GM21381 (cell line): ENCODE results near the gene NR1I3.
"Not testable (repeated sequence)": the region's sequence is repeated elsewhere in the genome, so short reads cannot be mapped to it uniquely, and the experiment has no call there.

ENCODE experiments used
- ATAC-seq: cut with Tn5 transposase; IDR thresholded peaks from one replicate; pipeline ENCODE4 v1.9.1; 2021; ENCODE audit warnings: mild to moderate bottlenecking, moderate library complexity; ENCODE audit not compliant: unreplicated experiment

Gene NR1I3, protein sequence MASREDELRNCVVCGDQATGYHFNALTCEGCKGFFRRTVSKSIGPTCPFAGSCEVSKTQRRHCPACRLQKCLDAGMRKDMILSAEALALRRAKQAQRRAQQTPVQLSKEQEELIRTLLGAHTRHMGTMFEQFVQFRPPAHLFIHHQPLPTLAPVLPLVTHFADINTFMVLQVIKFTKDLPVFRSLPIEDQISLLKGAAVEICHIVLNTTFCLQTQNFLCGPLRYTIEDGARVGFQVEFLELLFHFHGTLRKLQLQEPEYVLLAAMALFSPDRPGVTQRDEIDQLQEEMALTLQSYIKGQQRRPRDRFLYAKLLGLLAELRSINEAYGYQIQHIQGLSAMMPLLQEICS

DNA sequence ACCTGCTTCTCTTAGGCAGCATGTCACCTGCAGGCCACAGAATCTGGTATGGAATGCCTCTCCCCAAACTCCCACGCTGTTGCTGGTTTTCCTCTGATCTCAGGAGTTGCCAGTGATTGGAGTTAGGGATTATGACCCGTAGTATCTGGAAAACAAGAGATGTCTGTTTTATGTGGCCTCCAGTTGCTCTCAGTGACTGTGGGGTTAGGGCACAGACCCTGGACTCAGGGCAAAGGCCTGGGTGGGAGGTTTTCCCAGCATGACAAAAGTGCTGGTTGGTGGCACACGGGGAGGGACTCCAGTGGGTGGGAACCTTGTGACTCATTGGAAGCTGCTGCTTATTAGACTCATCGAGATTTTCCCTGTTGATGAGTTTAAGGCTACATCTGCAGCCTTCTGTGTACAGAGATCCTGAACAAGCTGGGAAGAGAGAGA is at the start of gene NR1I3:
NR1I3 (minus strand) TSS at position 165 of the 435 bp plus-strand sequence. CDS start 1,638 bp downstream, outside the sequence.
- ATAC-seq = no peak

DNA sequence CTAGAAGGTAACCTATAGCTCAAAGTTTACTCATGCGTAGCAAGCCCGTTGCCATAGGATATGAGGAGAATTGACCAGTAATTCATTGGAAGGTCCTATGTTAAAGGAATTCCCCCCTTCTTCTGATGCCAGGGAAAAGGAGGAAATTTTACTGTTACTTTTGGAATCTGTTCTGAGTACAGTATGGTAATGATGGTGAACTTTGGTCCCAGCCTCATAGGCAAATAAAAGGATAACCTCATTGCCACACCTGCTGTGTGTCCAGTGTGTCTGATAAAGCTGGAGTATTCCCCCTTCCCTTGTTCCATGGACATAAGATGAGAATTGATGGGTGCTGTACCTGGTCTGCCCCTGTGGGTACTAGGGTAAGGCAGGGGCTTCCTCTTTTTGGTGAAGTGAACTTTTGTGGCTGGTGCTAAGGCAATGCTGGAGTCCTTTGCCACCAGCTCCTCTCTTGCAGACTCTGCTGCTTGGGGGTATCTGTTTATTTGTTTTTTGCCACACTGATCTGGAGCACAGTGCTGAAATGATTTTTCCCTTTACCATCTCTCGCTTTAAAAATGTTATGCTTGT is 49.6 kb upstream of the NR1I3 start:
- no peak for ATAC-seq

DNA sequence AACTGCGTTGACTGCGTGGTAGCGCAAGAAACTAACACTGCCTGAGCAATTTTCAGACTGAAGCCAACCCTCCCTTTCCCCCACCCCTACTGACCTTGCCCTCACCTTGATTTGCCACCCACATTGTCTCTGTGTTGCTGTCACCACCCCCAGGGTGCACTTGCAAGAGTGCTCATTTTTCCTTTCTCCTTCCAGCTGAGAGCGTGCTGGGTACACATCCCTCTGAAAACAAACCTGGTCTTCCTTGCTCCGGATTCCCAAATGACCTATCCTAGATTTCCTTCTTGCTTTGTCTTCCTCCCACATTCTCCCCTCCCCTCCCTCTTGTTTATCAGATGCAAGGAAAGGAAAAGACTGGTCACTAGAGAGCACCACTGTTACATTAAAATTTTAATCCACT is 47.5 kb upstream of the NR1I3 start:
- ATAC-seq = no peak

DNA sequence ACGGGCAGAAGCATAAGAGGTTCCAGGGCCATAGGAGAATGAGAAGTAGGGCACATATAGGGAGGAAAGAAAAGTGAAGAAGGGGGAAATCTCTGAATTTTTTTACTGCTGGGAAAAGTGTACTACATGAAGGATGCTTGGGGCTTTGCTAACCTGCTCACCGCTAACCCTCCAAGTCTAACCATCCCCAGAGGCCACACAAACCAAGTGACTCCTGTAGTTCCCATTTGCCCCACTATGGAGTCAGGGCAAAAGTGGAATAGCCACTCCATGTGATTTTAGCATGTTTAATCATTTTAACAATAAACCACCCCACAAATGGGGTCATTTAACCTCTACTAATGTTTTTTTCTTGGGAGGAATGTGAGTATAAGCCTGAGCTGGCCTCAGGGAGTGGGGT is 47.1 kb upstream of the NR1I3 start:
- ATAC-seq = no peak

DNA sequence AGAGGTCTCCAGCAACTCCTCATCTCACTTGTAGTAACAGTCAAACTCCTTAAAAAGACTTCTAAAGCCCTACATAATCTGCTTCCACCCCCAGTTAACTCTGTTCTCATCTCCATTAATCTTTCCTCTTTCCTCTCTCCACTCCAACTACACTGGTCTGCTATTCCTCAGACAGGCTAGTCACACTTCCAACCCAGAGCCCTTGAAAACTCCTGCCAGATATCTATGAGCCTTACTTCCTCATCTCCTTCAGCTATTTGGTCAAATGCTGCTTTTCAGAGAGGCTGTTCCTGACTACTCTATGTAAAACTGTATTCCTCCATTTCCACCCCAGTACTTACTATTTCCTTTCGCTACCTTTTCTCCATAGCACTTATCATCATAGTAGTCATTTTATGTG is 45.0 kb upstream of the NR1I3 start:
- no peak for ATAC-seq

DNA sequence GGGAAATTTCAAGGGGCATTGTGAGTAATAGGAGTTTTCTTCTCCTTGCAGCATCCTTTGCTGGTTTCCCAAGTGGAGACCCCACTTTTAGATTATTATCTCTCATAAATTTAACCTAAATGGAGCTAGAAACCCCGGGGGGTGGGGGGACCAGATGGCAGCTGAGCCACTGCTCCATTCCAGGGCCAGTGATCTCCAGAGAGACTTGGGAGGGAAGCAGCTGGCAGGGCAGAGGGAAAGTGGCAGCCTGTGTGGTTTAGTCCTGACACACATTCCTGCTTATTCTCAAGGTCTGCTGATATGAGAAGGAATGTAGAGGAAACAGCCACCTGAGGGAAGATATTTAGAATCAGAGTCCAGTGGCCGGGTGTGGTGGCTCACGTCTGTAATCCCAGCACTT is 36.9 kb upstream of the NR1I3 start:
- ATAC-seq = no peak

DNA sequence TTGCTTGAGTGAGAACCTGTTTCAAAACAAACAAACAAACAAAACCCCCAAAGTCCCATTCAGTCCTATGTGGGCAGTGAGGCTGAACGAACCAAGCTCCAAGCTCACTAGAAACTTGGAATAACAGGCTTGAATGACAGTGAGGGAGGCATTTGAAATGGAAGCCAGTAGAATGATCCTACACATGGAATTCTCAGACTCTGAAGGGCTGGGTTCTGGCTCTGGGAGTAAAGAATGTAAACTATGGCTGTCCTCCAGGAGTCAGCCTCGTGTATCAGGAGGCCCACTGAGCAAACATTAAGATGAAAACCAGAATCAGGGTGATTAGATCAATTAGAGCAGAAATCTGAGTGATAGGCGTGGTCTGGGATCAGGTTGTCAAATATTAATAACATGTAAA is 35.4 kb upstream of the NR1I3 start:
- no peak for ATAC-seq

DNA sequence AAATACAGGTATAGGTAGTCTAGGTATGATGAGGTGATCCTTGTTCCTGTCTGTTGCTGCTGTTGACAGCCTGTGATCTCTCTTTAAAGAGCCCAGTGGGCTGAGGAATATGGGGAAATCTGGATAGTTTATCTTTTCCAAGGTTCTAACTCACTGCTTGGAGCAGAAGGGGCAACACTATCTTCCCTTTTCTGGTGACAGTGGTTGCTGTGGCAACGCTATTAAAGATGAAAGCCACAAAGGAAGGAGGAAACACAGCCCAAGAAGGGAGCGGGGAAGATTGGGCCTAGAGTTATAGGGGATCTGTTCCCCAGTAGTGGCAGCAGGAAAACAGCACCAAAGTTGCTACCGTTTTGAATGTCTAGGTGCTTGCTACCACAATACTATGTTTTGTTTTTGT is 29.3 kb upstream of the NR1I3 start:
- no peak for ATAC-seq

DNA sequence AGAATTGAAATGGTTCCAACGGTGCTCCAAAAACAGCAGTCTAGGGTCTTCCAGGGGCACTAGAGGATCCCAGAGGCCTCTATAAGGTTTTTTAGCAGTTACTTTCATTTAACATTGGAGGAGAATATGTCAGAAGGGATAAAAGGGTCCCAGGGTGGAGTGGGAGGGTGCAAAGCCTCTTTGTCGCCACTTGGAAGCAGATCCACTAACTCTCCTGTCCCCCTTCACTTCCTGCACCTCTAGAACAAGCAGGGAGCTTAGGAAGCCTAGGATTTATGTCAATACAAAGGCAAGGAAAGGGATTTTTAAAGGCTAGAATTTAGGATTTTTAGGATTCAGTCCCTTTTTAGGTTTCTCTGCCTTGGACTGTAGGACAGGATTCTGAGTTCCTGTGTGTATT is 28.8 kb upstream of the NR1I3 start:
- no peak for ATAC-seq

DNA sequence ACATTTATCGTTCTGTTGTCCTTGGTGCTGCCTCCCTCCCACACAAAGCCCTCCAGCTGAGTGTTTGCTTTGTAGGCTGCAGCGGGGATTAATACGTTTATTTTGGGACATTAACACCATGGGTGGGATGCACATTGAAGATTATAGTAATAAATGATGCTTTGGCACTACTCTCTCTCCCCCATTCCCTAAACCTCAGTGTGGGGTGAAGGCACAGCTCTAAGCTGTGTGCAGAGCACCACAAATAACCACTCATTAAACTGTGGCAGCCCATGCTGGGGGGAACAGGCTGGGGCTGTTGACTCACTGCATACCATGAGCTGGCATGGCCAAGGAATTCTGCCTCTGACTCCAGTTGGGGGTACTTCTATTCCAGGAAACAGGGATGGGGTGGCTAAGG is 28.2 kb upstream of the NR1I3 start:
- no peak for ATAC-seq

DNA sequence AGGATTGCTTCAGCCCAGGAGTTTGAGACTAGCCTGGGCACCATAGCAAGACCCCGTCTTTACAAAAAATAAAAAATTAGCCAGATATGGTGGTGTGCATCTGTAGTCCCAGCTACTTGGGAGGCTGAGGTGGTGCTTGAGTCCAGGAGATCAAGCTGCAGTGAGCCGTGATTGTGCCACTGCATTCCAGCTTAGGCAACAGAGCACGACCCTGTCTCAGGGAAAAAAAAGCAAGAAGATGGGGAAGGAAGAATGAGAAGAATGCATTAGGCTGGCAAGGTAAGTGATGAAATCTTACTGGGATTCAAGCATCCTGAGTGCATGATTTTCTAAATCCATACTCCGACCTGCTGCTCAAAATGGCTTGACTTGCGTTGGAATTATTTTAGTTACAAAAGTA is 27.3 kb upstream of the NR1I3 start:
- ATAC-seq = no peak

DNA sequence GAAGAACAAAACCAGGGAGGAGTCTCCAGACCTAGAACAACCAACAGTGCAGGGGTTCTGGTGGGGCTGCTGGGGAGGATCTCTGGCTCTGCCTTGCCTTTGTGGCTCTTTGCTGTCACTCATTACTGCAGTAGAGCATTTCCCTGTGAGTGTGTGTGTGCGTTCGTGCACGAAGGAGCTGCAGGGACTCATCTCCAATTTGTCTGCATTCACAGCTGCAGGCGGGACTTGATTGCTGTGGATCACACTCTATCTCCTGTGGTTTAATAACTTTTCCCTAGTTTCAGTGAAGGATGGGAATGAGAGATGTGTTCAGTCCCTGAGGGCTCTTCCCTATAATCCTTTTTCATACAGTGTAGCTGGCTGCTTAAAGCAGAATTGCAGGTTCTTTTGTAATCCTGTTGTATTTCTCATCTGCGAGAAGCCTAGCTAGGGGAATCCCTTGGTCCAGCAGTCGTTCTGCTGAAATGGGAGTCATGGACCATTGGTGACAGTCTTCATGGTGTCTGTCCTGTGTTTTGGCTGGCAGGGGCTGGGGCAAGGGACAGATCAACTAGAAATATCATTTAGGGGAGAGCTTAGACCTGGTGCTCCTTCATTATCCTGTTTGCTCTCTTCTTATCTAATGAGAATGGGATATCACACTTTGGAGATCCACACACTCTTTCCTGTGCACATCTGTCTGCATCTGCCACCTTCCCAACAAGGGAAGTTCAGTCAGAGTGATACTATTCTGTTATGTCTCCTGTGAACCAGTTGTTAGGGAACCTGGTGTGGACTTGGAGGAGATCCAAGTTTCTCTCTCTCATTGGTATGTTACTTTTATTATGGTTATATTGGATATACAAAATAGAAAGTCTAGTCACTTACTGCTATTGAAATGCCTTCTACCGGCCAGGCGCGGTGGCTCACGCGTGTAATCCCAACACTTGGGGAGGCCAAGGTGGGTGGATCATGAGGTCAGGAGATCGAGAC is 23.5 kb upstream of the NR1I3 start:
- no peak for ATAC-seq

DNA sequence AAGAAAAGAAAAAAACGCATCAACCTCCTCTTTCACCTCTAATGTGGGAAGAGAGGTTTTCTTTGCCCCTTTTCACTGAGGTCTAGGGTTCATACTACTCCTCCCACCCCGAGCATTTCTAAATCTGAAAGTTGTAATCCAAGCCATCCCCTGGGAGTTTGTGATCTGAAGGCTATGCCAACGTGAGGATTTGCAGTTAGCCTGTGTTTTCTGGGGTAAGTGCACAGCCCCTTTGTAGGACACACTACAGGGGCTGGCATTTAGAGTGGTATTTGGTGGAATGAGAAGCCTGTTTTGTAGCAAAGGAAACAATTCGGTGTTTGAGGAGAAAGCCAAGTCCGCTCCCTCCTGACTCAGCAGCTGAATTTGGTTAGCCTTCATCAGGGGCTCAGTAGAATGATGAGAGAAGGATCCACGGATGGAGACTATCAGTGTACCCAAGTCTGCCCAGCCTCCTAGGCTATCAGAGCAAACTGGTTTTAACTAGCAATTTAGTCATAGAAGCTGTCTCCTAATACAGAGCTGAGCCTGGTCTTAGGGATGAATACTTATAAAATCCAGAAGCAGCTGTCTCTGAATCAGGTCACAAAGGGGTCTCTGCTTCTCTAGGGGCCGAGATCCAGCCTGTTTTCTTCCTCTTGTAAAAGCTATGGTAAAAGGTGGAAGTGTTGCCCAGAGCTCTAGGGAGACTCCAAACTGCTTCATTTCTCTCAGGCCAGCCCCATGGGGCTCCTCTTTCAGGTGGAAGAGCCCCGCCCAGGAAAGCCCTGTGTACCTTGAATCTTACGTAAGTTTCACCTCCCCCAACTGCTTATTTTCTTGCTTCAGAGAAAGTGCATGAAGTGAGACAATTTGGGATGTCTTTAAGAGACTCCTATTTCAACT is 22.6 kb upstream of the NR1I3 start:
- ATAC-seq = no peak

DNA sequence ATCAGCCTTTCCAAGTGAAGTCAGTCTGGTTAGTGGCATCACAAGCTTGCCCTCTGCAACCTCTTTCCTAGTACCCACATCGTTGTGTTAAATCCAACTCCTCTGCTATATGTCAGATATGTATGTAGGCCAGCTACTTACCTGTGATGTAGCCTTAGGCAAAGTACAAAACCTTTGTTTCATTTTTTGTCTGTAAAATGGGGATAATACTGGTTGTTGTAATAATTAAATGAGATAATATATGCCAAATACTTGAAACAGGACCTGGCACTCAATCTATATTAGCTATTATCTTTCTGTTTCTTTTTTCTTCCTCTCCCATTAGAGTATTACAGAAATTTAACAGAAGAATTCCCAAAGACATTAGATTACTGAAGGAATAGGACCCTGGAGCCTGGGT is 21.8 kb upstream of the NR1I3 start:
- no peak for ATAC-seq

DNA sequence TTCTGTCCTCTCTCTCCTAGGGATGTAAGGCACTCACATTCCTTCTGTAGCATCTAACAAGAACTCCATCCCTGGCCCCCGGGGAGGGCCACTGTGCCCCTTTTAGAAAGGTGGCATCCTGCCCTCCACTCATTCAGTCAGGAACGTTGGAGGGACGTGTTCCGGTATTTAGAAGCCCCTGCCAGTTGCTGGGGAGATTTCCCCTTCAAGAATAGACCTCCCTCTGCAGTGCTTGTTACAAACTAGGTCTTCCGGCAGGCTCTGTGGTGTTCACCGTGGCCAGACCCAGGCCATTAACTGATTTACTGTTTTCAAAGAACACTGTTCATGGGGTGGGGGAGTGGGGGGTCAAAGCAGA is 21.3 kb upstream of the NR1I3 start:
- no peak for ATAC-seq

DNA sequence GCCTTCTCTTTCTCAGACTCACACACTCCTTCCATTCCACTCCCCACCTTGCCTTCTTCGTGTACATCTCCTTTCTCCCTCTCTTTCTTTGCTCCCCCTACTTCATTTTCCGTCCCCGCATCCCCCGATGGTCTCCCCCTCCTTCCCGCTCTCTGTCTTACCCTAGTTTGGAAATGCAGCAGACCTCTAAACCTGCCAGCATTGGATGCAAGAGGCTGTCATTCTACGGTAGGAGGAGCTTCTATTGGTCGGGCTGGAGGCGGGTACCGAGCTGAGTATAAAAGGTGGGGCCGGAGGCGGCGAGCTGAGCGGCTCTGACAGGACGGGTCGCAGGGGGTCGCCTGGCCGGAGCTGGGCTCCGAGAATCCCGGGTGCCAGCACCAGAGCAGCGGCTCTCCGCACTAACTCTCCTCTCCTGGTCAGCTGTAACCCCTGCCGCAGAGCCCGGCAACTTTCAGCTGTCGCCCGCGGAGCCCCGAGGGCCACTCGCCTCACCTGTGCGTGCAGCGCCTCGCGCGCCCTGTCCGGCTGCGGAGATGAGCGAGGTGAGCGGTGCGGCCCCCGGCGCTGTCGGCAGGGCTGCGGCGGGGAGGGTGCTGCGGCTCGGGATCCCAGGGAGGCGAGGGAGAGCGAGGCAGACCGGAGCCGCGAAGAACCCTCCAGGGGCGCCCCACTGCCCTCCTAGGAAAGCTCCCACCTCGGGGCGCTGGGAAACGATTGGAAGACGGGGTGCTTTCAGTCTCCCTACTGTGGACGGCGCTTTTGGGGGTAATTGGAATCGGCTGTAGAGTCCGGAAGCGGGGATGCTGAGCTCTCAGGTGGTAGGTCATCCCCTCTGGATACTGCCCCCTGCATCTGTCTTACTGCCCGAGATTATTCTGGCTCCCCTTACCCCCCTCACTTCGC is 20.7 kb upstream of the NR1I3 start, which contains the start of gene PCP4L1:
PCP4L1 (plus strand) TSS at position 307 of the 906 bp plus-strand sequence; CDS start at position 537, 230 bp downstream.
- no peak for ATAC-seq

DNA sequence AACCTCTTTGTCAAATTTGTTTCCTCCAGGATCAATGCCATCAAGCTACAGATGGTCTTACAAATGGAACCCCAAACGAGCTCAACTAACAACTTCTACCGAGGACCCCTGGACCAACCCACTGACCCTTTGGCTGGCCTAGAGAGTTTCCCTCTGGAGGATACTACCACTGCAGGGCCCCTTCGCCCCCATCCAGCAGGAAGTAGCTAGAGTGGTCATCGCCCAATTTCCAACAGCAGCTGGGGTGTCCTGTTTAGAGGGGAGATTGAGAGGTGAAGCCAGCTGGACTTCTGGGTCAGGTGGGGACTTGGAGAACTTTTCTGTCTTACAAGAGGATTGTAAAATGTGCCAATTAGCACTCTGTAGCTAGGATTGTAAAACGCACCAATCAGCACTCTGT is 19.1 kb upstream of the NR1I3 start:
- not testable (repeated sequence) for ATAC-seq

DNA sequence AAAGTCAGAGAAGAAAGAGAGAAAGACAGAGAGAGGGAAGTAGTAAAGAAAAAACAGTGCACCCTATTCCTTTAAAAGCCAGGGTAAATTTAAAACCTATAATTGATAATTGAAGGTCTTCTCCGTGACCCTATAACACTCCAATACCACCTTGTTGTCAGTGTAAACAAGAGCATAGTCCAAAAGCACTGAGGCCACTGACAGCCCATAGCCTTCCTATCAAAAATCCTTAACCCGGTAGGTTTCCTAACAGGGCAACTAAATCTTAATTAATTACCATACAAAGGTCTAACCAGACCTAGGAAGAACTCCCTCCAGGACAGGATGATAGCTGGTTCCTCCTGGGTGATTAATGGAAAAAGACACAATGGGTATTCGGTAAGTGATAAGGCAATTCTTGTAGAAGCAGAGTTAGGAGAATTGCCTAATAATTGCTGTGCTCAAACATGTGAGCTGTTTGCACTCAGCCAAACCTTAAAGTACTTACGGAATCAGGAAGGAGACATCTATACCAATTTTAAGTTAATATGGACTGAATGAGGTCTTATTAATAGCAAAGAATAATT is 18.0 kb upstream of the NR1I3 start:
- not testable (repeated sequence) for ATAC-seq

DNA sequence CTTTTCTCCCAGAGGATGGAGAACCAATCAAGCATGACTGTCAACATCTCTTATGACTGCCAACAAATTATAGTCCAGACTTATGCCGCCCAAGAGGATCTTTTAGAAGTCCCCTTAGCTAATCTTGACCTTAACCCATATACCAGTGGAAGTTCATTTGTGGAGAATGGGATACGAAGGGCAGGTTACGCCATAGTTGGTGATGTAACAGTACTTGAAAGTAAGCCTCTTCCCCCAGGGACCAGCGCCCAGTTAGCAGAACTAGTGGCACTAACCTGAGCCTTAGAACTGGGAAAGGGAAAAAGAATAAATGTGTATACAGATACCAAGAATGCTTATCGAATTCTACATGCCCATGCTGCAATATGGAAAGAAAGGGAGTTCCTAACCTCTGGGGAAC is 17.3 kb upstream of the NR1I3 start:
- not testable (repeated sequence) for ATAC-seq
